ENCODE data around the gene ZIC4. TPM values are rescaled to one million over a fixed set of nuclear protein-coding genes. Genes with fewer than 3 reads are reported as not detected.

ZIC4 gene
- total and polyA plus RNA-seq, 2 of the 4 experiments (the other 2 are of a cell fraction) = not detected

DNA sequence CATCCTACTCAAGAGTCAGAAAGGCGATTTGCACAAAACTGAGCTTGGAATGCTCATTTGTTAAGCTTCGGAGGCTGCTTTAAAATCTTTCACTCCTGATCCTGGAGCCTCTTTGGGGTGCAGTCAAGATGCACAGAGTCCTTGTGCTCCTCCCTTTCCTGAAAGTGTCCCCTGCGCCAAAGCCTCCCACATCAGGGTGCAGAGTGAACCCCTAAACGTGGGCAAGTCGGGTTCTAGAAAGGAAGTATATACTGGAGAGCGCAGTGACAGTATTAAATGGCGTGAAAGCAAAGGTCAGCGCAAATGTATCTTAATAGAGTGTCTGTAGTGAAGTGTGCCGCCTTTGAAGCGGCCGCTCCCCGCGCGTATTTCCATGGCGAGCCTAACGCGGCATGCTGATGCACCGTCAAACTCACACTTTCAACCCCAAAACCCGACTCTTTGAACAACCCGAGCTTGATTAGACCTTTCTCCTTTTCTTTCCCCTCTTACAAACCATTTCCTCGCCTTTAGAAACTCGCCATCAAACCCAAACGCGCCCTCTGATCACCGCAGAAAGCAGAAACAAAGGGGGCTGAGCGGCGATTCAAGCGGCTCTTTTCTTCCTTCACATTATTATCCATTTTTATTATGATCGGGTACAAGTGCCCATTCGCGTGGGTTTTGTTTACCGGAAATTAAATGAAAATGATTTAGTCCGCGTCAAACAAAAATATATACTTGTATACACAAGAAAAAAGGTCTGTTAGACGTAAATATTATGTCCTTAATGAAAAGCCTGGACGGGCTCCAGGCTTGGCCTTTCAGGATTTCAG is 18.3 kb downstream of the ZIC4 start:
- H3K27me3 ChIP-seq (ENCODE audit: control insufficient read depth, insufficient read depth, low read length) = peaks cover 92% of the 10 kb centered on the region
- H3K56ac ChIP-seq (ENCODE audit: extremely low read depth, insufficient read depth, low read length) = no peak overlapping the region
- BruUV-seq (replicated peaks) = no TSS peak
- no peaks in the 10 kb centered on the region for H3K79me1 ChIP-seq (ENCODE audit: low read depth in 1 of 2, low read length in 2 of 2)
- in situ Hi-C loops (cut with MboI; ENCODE audit: low sequenced_read_pairs) = no loop called here
- ChIA-PET POLR2A (ENCODE audit: unreplicated experiment) (interaction anchor here (0.6 kb wide), 1 partner anchor 45 kb away, joined by 3 read pairs; no protein-coding TSS in a partner anchor), CTCF (no interaction called here)
- no peak overlapping the region for H2AFZ ChIP-seq (replicated peaks; ENCODE audit: low read length, poor library complexity)
- ATAC-seq (ENCODE audit: low read depth) (no peak), DNase-seq (no peak)
- no peak overlapping the region for H4K91ac ChIP-seq (ENCODE audit: insufficient read depth, low read depth, low read length)
- no peak overlapping the region for H3K23ac ChIP-seq (ENCODE audit: low read depth, low read length)
- H3K27ac ChIP-seq (ENCODE audit: insufficient read depth, low read length) = no peak overlapping the region
- no peak overlapping the region for H3K18ac ChIP-seq (ENCODE audit: low read depth, low read length)
- peaks cover 13% of the 10 kb centered on the region for H3K9me3 ChIP-seq (ENCODE audit: control insufficient read depth, insufficient read depth, low read length)
- no peaks in the 10 kb centered on the region for H3K4me1 ChIP-seq (ENCODE audit: control insufficient read depth, insufficient read depth, low read length)
- H2BK5ac ChIP-seq (ENCODE audit: low read depth, low read length, poor library complexity, severe bottlenecking) = no peak overlapping the region
- TF ChIP-seq MAFK (IDR thresholded peaks at IDR 0.05; ENCODE audit: low read depth, low read length) (no peak), RCOR1 (IDR thresholded peaks at IDR 0.05; ENCODE audit: insufficient replicate concordance, low read length) (no peak), BHLHE40 (IDR thresholded peaks at IDR 0.05; ENCODE audit: low read depth, low read length) (no peak), RFX5 (IDR thresholded peaks at IDR 0.05; ENCODE audit: low read depth, low read length) (no peak), CTCF (conservative IDR thresholded peaks at IDR 0.05; ENCODE audit: low read depth, low read length) (no peak)
- no peak overlapping the region for H3K9ac ChIP-seq (ENCODE audit: low read depth, low read length)
- no peaks in the 10 kb centered on the region for H3K9me1 ChIP-seq (ENCODE audit: insufficient read depth, low read length)
- H2BK120ac ChIP-seq (ENCODE audit: low read depth, low read length) = no peak overlapping the region
- no peak overlapping the region for H2BK20ac ChIP-seq (ENCODE audit: low read depth, low read length)
- H3K4me3 ChIP-seq (ENCODE audit: insufficient read depth, low read depth, low read length) = no peak overlapping the region
- dilution Hi-C loops (cut with HindIII; ENCODE audit: low sequenced_read_pairs, unreplicated experiment) = no loop called here
- H3K14ac ChIP-seq (replicated peaks; ENCODE audit: low read depth, low read length) = no peak overlapping the region
- intact Hi-C loops (cut with micrococcal nuclease) = no loop called here
- WGBS, 2 experiments (ENCODE audit: extremely low coverage in 2 of 2, insufficient read length in 1 of 2) = 0% methylated on average over 2 of the region's 36 CpGs; no CpG with 5 or more reads in 1 of the 2 experiments
- H3K4ac ChIP-seq (ENCODE audit: low read depth, low read length) = no peak overlapping the region
- no peak overlapping the region for H2BK15ac ChIP-seq (ENCODE audit: low read depth, low read length)
- H3K36me3 ChIP-seq (ENCODE audit: control insufficient read depth, insufficient read depth, low read length) = no peaks in the 10 kb centered on the region
- no peak overlapping the region for H4K8ac ChIP-seq (ENCODE audit: low read depth in 2 of 2, low read length in 2 of 2)
- H4K20me1 ChIP-seq (ENCODE audit: insufficient read depth, low read length) = no peaks in the 10 kb centered on the region; the same call in none of the 2 replicates
- no peak overlapping the region for H2AK9ac ChIP-seq (replicated peaks; ENCODE audit: low read depth, low read length, poor library complexity)
- no peak overlapping the region for H2AK5ac ChIP-seq (ENCODE audit: low read depth, low read length)
- no peak overlapping the region for H4K5ac ChIP-seq (ENCODE audit: low read depth, low read length)
- no peak overlapping the region for H3K4me2 ChIP-seq (ENCODE audit: low read depth, low read length)
